Measurements from ENCODE around the gene TNC.

Gene TNC

GRCh38 chr9:114973216-114973615, 144.7 kb downstream of the TNC start:
- no peak for DNase-seq (ENCODE audit: low read depth in 1 of 2, low spot score in 1 of 2)

DNA sequence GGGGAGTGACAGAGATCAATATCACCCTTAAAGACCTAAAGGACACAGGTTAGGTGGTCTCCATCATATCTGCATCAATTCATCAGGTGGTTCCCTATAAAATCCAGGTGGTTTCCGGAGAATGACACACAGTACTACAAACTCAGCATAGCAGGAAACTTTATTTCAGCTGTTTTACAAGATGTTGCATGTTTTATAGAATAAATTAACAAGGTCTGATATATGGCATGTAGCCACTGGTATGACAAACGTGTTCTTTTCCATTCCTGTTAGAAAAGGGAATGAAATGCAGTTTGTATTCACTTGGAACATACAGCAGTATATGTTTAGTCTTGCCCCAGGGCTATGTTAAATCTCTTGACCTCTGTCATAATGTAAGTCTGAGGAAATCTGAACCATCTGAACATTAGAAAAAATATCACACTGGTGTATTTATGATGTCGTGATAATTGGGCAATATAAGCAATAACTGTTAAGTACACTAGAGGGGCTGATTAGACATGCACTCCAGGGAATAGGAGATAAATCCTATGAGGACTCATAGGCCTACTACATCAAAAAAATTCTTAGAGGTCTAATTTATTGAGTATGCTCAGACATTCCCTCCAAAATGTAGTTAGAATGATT, 145.3 kb downstream of the TNC start:
- no peak for DNase-seq (ENCODE audit: low read depth in 1 of 2, low spot score in 1 of 2)

Data from activated CD4-positive, alpha-beta T cell treated with anti-CD3 and anti-CD28 coated beads, Interleukin-2, amount 50 U/mL, for 24 hours (primary cell).